SK-N-MC (cell line): ENCODE results near the gene HSD11B2.

Source experiments
- EZH2 ChIP-seq: fragments of 200-600 bp; sonication (generic); IDR thresholded peaks from one replicate; pipeline ENCODE4 v1.6.1; 2017; ENCODE audit warnings: antibody characterized with exemption
- FOXP2 ChIP-seq: optimal IDR thresholded peaks from 2 replicates; pipeline ENCODE3; 2011; ENCODE audit warnings: mild to moderate bottlenecking, moderate library complexity; ENCODE audit not compliant: insufficient read depth; ENCODE audit errors: extremely low read length, control extremely low read depth
- POLR2AphosphoS5 ChIP-seq: IDR thresholded peaks from 2 replicates; pipeline ENCODE4 v1.6.1; 2012; ENCODE audit warnings: mild to moderate bottlenecking, low read depth, low read length, borderline replicate concordance

- TF ChIP-seq POLR2AphosphoS5 (no peak), EZH2 (no peak), FOXP2 (no peak)
Measured at GRCh38 chr16:67405336-67405735, 25.6 kb upstream of the HSD11B2 start.
